Hepatocyte (in vitro differentiated cells): Measurements from ENCODE around the gene FLT3LG. TPM values are rescaled to one million over a fixed set of nuclear protein-coding genes. Genes with fewer than 3 reads are reported as not detected.

ENCODE experiments used
- DNase-seq: peaks from one replicate; pipeline ENCODE4 v3.0.0-alpha.2; 2016; ENCODE audit warnings: low spot score
- H2AFZ ChIP-seq: fragments of 200-600 bp; sonication (generic); 2 replicates; pipeline ENCODE4 v1.6.0; 2016; ENCODE audit warnings: antibody characterized with exemption, mild to moderate bottlenecking
- H3K27ac ChIP-seq: fragments of 200-600 bp; sonication (generic); 2 replicates; pipeline ENCODE4 v1.5.1; 2016; ENCODE audit warnings: mild to moderate bottlenecking
- H3K27me3 ChIP-seq: fragments of 200-600 bp; sonication (generic); 2 replicates; pipeline ENCODE4 v1.6.1; 2016
- H3K36me3 ChIP-seq: fragments of 200-600 bp; sonication (generic); replicated peaks from 2 replicates; pipeline ENCODE4 v1.5.1; 2016; ENCODE audit warnings: low read depth; ENCODE audit not compliant: insufficient read depth
- H3K4me1 ChIP-seq: fragments of 200-600 bp; sonication (generic); 2 replicates; pipeline ENCODE4 v1.5.1; 2016; ENCODE audit warnings: mild to moderate bottlenecking, moderate library complexity; ENCODE audit not compliant: insufficient read depth
- H3K4me2 ChIP-seq: fragments of 200-600 bp; sonication (generic); 2 replicates; pipeline ENCODE4 v1.6.0; 2016
- H3K4me3 ChIP-seq: fragments of 200-600 bp; sonication (generic); 2 replicates; pipeline ENCODE4 v1.5.1; 2016; ENCODE audit warnings: mild to moderate bottlenecking
- H3K79me2 ChIP-seq: fragments of 200-600 bp; sonication (generic); 2 replicates; pipeline ENCODE4 v1.6.0; 2017; ENCODE audit warnings: mild to moderate bottlenecking
- H3K9me2 ChIP-seq: fragments of 200-600 bp; sonication (generic); replicated peaks from 2 replicates; pipeline ENCODE4 v1.6.0; 2017; ENCODE audit warnings: mild to moderate bottlenecking; ENCODE audit not compliant: insufficient read depth
- H3K9me3 ChIP-seq: fragments of 200-600 bp; sonication (generic); 2 replicates; pipeline ENCODE4 v1.5.1; 2016; ENCODE audit warnings: low read depth, mild to moderate bottlenecking
- H4K20me1 ChIP-seq: fragments of 200-600 bp; sonication (generic); 2 replicates; pipeline ENCODE4 v1.6.0; 2016; ENCODE audit warnings: mild to moderate bottlenecking; ENCODE audit not compliant: insufficient read depth, poor library complexity, severe bottlenecking
- CTCF ChIP-seq: fragments of 200-600 bp; sonication (generic); IDR thresholded peaks from 2 replicates; pipeline ENCODE4 v1.5.1; 2016; ENCODE audit warnings: antibody characterized with exemption, mild to moderate bottlenecking; ENCODE audit not compliant: poor library complexity
- EZH2 ChIP-seq: fragments of 200-600 bp; sonication (generic); IDR thresholded peaks from 2 replicates; pipeline ENCODE4 v1.6.1; 2016; ENCODE audit warnings: antibody characterized with exemption, mild to moderate bottlenecking, borderline replicate concordance
- EZH2phosphoT487 ChIP-seq: fragments of 200-600 bp; sonication (generic); IDR thresholded peaks from one replicate; pipeline ENCODE4 v1.6.1; 2018; ENCODE audit warnings: antibody characterized with exemption, mild to moderate bottlenecking, low read depth, moderate library complexity; ENCODE audit not compliant: unreplicated experiment, severe bottlenecking
- WGBS: methylation state at CpG from one replicate; pipeline ENCODE4 v1.1.6; 2016; ENCODE audit warnings: low lambda C conversion rate; ENCODE audit errors: missing lambda C conversion rate; 5-methylcytosine and 5-hydroxymethylcytosine counted together
- polyA plus RNA-seq: library from polyadenylated mRNA; unstranded; fragments of >200 nt; fragmentation: Nextera tagmentation; extraction: Ambion mirVana; gene quantifications from 2 replicates; pipeline ENCODE4 v1.2.1, GENCODE V29; 2016
- total RNA-seq: library from RNA; depleted of rRNA; stranded (reverse); fragments of >200 nt; gene quantifications from 2 replicates; pipeline ENCODE4 v1.2.3, GENCODE V29; 2014

The FLT3LG gene
- total and polyA plus RNA-seq, 2 experiments from 2014 or later = 1.3 to 2.8 TPM

DNA sequence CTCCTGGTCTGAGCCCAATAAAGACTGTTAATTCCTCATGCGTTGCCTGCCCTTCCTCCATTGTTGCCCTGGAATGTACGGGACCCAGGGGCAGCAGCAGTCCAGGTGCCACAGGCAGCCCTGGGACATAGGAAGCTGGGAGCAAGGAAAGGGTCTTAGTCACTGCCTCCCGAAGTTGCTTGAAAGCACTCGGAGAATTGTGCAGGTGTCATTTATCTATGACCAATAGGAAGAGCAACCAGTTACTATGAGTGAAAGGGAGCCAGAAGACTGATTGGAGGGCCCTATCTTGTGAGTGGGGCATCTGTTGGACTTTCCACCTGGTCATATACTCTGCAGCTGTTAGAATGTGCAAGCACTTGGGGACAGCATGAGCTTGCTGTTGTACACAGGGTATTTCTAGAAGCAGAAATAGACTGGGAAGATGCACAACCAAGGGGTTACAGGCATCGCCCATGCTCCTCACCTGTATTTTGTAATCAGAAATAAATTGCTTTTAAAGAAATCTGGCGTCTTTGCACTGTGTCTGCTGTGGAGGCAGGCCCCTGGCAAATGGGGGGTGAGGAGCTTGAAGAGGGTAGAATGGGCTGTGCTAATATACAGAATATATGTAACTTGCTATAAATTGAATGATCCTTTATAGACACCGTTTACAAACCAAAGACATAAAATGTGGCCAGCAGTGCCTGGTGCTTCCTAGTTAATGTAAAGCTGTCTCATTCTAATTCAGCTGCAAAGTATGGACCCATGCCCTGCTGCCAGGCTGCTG is 18.0 kb downstream of the FLT3LG start:
- WGBS = 87% methylated on average over 7 of the region's 7 CpGs
- Histone ChIP-seq H3K27me3 (no peaks in the 10 kb centered on the region), H3K27ac (peak overlapping the region; percentile 43), H3K79me2 (peaks cover 43% of the 10 kb centered on the region), H3K9me3 (no peaks in the 10 kb centered on the region), H4K20me1 (peaks cover 33% of the 10 kb centered on the region), H2AFZ (no peak overlapping the region), H3K4me3 (no peak overlapping the region), H3K4me2 (no peak overlapping the region), H3K4me1 (peaks cover 25% of the 10 kb centered on the region), H3K36me3 (peaks cover 5% of the 10 kb centered on the region), H3K9me2 (no peaks in the 10 kb centered on the region)
- TF ChIP-seq EZH2phosphoT487 = no peak
- TF ChIP-seq CTCF = no peak
- TF ChIP-seq EZH2 = no peak
- DNase-seq = peak; percentile 31

DNA sequence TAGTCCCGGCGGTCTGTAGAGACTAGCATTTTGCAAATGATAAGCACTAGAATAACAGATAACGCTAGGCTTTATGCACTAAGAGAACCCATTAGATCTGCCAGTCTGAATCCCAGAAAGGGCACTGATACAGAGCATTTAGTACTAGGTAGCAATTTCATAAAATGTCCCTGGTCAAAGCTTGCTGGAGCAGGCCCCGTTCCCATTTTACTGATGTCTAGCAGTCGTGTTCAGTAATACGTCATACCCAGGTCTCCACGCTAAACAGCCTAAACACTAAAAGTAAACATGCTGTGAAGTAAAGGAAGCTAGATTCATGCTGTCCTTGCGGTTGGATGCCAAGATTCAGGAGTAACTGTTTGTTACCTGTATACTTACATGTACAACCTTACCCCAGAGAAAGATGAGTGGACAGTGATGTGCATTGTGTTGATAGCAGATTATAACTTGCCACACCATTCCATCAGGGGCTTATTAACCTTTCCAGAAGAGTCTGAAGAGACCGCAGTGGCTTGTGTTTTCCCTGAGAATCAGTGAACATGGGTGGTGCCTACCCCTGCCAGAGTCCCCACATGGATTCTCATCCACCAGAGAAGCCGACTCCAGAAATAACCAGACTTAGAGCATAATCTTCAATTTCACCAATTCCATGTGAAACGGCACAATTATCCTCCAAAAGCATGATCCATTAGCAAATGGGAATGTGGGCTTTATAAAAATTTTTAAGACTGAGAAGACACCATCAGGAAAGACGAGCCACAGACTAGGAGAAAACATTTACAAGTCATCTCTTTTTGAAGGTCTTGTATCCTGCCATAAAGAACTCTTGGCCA is 18.8 kb downstream of the FLT3LG start:
- Histone ChIP-seq H3K36me3 (peaks cover 5% of the 10 kb centered on the region), H3K4me1 (peaks cover 29% of the 10 kb centered on the region), H2AFZ (no peak overlapping the region), H3K79me2 (peaks cover 48% of the 10 kb centered on the region), H3K9me3 (no peaks in the 10 kb centered on the region), H3K9me2 (no peaks in the 10 kb centered on the region), H4K20me1 (peaks cover 39% of the 10 kb centered on the region), H3K27me3 (no peaks in the 10 kb centered on the region), H3K4me2 (no peak overlapping the region), H3K4me3 (no peak overlapping the region), H3K27ac (peak overlapping the region; percentile 43)
- WGBS = 90% methylated on average over 12 of the region's 12 CpGs
- TF ChIP-seq CTCF (no peak), EZH2 (no peak), EZH2phosphoT487 (no peak)
- no peak for DNase-seq

DNA sequence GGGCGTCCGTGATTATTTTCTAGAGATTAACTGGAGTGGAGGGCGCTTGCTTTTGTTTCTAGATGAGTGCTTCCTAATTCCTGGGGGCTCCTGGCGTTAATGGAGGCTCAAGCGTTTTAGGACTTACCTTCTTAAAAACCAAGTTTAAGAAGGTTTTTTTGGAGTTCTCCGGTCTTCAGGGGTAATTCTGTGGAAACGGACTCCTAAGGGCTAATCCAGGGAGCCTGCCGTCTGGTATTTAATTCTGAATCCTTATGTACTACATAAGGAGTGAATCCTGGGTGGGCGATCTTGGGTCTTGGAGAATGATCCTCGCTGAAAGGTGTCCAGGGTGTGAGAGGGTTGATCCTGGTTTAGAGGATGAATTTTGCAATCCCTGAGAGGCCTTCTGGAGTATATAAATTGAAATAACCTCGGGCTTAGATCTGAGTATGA is 22.6 kb downstream of the FLT3LG start:
- Histone ChIP-seq H3K9me3 (no peaks in the 10 kb centered on the region), H3K4me3 (peak overlapping the region; percentile 67), H3K36me3 (no peaks in the 10 kb centered on the region), H4K20me1 (peaks cover 21% of the 10 kb centered on the region), H3K27ac (peak overlapping the region; percentile 96), H3K4me1 (peaks cover 18% of the 10 kb centered on the region), H3K27me3 (no peaks in the 10 kb centered on the region), H2AFZ (peak overlapping the region; percentile 4), H3K79me2 (peaks cover 26% of the 10 kb centered on the region), H3K9me2 (no peaks in the 10 kb centered on the region), H3K4me2 (peak overlapping the region; percentile 94)
- no peak for DNase-seq
- TF ChIP-seq CTCF (peak; percentile 3), EZH2 (no peak)
- WGBS = under 1% methylated on average over 11 of the region's 11 CpGs
